RWPE1 (cell line): ENCODE data around the gene TRNP1.

Source experiments
- CTCF ChIA-PET: fragments of 350-600 bp; sonication (Branson Sonifier 250); formaldehyde crosslinking; extraction: SDS; loops from one replicate; lab custom pipeline; 2021; lab: Yijun Ruan, JAX
- POLR2A ChIA-PET: fragments of 400-600 bp; formaldehyde crosslinking; extraction: SDS; loops from one replicate; lab custom pipeline; 2020; ENCODE audit warnings: antibody characterized with exemption; ENCODE audit not compliant: low non-redundant PET; lab: Yijun Ruan, JAX
- DNase-seq: peaks from one replicate; pipeline ENCODE4 v3.0.0; 2012; ENCODE audit warnings: low spot score
- H3K27ac ChIP-seq: fragments of 450-650 bp; 2 replicates; pipeline ENCODE4 v1.5.1; 2017
- CTCF ChIP-seq: fragments of 450-650 bp; conservative IDR thresholded peaks from 2 replicates; pipeline ENCODE4 v1.5.1; 2017; ENCODE audit warnings: low read depth, mild to moderate bottlenecking

TRNP1 gene

DNA sequence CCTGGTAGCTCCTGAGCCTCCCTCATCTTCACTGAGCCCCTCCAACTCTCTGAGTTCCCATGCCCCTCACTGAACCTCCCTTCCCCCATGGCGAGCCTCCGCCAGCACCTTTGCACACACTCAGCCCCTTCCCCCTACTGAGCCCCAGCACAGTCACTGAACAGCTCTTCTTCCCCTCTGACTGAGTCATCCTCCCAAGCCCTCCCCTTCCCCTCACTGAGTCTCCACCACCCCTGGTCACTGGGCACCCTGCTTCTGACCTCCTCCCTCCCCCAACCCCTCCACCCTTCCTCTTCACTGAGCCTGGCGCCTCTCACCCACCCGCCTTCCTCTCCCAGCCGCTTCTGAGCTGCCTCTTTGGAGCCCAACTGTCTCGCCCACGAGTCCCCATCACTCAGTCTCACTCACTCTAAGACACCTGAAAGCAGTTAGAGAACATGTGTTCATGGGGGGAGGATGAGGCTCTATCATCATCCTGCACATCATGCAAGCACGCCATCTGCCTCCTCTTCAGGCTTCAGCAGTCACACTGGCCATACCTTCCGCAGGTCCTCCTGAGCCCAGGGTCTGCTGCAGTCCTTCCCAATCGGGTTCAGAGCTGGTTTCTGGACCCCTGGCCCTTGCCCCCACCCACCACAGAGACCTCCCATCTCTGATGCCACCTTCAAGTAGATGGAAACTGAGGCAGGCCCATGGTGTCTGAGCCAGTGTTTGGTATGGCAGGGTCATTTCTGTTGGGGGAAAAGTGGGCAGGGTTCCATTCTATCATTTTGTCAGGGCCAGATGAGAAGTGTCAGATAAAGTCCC, 2.0 kb upstream of the TRNP1 start:
- TF ChIP-seq CTCF = no peak
- POLR2A ChIA-PET = no interaction called here
- CTCF ChIA-PET = interaction anchor here (0.6 to 0.8 kb wide), 3 partner anchors 9 to 446 kb away, joined by 3 to 6 read pairs (median 3); no protein-coding TSS in a partner anchor
- H3K27ac ChIP-seq = no peak overlapping the region
- no peak for DNase-seq

- peak overlapping the region; percentile 99 for H3K27ac ChIP-seq
- DNase-seq = no peak
- TF ChIP-seq CTCF = no peak
- CTCF ChIA-PET = interaction anchor here (0.7 to 1.6 kb wide), 5 partner anchors 27 to 103 kb away, joined by 3 to 10 read pairs (median 4); no protein-coding TSS in a partner anchor
- POLR2A ChIA-PET = interaction anchor here (0.8 to 0.9 kb wide), 2 partner anchors 19 to 34 kb away, joined by 5 to 6 read pairs; partner anchors contain the start of gene KDF1
Measured at GRCh38 chr1:26994020-26994786, 711 bp downstream of the TRNP1 start.

DNA sequence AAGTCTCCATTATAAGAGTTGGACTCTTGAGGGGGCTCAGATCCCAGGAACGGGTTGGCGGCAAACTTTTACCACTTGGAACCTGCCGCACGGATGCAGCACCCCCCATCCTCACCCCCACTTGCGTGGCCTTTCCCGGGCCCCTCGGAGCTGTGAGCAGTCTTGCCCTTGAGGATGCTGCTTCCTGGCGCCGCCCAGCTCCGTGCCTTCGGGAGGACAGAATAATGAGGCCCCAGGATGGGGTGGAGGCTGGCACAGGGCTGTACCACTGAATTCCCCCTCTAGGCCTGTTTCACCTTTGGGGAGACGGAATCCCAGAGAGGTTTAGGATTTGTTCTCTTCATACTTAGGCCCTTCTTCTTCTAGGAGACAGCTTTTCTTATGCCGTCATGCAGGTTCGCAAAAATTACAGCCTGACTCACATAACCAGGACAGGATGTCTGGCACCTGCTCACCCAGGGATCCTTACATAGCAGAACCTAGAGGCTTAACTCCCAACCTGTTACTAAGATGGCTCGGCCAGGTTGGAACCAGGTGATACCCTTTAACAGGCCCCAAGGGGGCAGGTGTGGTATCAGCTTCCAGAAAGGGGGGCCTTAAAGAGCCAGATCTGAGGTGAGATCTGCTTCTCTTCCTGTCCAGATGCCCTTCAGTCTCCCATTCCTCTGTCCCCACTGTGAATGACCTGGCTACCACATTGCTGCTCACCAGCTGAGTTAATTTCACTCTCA, 1.5 kb downstream of the TRNP1 start:
- no peak for TF ChIP-seq CTCF
- ChIA-PET POLR2A (interaction anchor here (0.6 to 0.9 kb wide), 3 partner anchors 18 to 38 kb away, joined by 5 to 19 read pairs (median 6); partner anchors contain the start of gene KDF1), CTCF (interaction anchor here (0.6 to 1.6 kb wide), 5 partner anchors 31 to 102 kb away, joined by 3 to 10 read pairs (median 3); no protein-coding TSS in a partner anchor)
- H3K27ac ChIP-seq = peak overlapping the region; percentile 99
- no peak for DNase-seq

DNA sequence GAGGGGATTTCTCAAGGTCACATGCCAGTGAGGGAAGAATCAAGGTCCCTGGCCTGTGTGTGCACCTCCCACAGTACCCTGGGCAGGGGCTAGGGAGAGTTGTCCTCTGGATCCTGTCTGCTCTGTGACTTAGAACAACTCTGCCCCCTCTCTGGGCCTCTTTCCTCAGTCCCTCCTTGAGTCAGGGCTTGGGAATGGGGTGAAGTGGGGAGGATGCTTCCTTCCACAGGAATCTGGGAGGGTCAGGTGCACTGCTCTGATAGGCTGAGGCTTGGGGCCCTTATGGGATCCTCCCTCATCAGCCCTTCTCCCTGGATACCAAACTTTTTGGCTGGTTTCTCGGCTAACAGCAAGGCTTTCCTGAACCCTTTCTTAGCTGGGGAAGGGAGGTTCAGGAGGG, 2.5 kb downstream of the TRNP1 start:
- peak; percentile 89 for DNase-seq
- ChIA-PET CTCF (interaction anchor here (0.6 to 3.1 kb wide), 8 partner anchors 13 to 100 kb away, joined by 3 to 26 read pairs (median 15); no protein-coding TSS in a partner anchor), POLR2A (interaction anchor here (2.8 kb wide), 1 partner anchor 13 kb away, joined by 21 read pairs; no protein-coding TSS in a partner anchor)
- no peak for TF ChIP-seq CTCF
- peak overlapping the region; percentile 99 for H3K27ac ChIP-seq

- peak overlapping the region; percentile 99 for H3K27ac ChIP-seq
- POLR2A ChIA-PET = interaction anchor here (0.7 to 2.8 kb wide), 2 partner anchors 13 to 16 kb away, joined by 5 to 21 read pairs; partner anchors contain the start of gene TENT5B
- DNase-seq = no peak
- CTCF ChIA-PET = interaction anchor here (0.6 to 3.1 kb wide), 11 partner anchors 12 to 106 kb away, joined by 3 to 26 read pairs (median 10); partner anchors contain the start of gene TENT5B
- TF ChIP-seq CTCF = no peak
Measured at GRCh38 chr1:26996665-26997064, 3.2 kb downstream of the TRNP1 start.
